Rectal smooth muscle tissue (tissue), 1 donor: ENCODE data around the gene SLC35F3.
"Not testable (repeated sequence)": the region's sequence is repeated elsewhere in the genome, so short reads cannot be mapped to it uniquely, and the experiment has no call there.

Experiments
- H3K27ac ChIP-seq: one replicate; pipeline ENCODE4 v1.7.0; 2013; ENCODE audit warnings: low read depth, low read length, inconsistent platforms
- H3K27me3 ChIP-seq: one replicate; pipeline ENCODE4 v1.7.0; 2013; ENCODE audit warnings: low read length; ENCODE audit not compliant: control insufficient read depth, insufficient read depth
- H3K36me3 ChIP-seq: one replicate; pipeline ENCODE4 v1.7.0; 2013; ENCODE audit warnings: low read length; ENCODE audit not compliant: control insufficient read depth, insufficient read depth
- H3K4me1 ChIP-seq: one replicate; pipeline ENCODE4 v1.7.0; 2013; ENCODE audit warnings: low read length; ENCODE audit not compliant: control insufficient read depth, insufficient read depth
- H3K4me3 ChIP-seq: one replicate; pipeline ENCODE4 v1.7.0; 2013; ENCODE audit warnings: low read length
- H3K9ac ChIP-seq: one replicate; pipeline ENCODE4 v1.7.0; 2013; ENCODE audit warnings: low read length

Gene SLC35F3

DNA sequence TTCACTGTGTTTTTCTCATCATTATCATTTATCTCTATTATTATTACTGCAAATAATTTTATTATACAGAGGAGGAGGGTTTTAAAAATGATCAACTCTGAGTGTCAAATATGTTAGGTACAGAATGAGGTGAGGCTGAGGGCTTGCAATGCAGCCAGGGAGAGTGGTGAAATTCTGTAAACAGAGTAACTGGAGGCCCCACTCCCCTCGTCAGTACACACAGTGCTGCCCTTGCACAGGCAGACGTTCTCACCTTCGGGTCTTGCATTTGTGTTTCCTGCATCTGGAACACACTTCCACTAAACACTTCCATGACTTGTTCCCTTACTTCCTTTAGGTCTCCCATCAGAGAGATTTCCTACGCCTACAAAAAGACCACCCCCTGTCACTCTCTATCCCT is 444.5 kb downstream of the SLC35F3 start:
- H3K9ac ChIP-seq = no peak overlapping the region
- H3K27me3 ChIP-seq = no peaks in the 10 kb centered on the region
- H3K36me3 ChIP-seq = no peaks in the 10 kb centered on the region
- H3K4me3 ChIP-seq = no peak overlapping the region
- no peaks in the 10 kb centered on the region for H3K4me1 ChIP-seq
- H3K27ac ChIP-seq = no peak overlapping the region

DNA sequence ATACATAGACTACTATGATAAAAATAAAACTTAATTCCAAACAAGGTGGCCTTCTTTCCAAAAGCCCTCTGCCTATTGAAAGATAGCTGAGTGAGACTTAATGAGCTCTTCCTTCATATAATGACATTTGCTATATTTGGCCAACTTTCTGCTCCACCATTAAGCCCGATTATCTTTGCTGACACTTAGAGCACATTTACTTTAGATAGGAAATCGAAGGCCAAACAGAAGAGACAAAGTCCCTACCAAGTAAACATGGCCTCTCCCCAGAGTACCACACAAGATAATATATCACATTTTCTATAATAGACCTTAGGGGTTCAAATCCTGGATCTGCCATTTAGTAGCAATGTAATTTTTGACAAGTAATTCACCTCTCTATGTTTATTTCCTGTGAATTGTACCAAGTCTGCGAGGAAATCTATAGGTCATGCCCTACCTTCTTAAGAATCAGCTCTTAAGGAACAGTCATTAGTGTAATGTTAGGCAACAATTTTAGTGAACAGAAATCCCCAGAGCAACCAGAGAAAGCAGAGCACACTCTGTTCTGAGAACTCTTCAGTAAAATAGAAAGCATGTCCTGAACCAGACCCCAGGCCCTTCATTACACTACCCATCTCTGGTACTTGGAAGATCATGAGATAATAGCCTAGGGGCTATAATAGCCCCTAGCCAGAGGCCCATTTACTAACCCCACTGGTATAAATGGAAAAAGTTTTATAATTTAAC is 451.5 kb downstream of the SLC35F3 start:
- no peak overlapping the region for H3K27ac ChIP-seq
- H3K27me3 ChIP-seq = no peaks in the 10 kb centered on the region
- H3K4me3 ChIP-seq = no peak overlapping the region
- H3K4me1 ChIP-seq = no peaks in the 10 kb centered on the region
- H3K36me3 ChIP-seq = no peaks in the 10 kb centered on the region
- no peak overlapping the region for H3K9ac ChIP-seq

DNA sequence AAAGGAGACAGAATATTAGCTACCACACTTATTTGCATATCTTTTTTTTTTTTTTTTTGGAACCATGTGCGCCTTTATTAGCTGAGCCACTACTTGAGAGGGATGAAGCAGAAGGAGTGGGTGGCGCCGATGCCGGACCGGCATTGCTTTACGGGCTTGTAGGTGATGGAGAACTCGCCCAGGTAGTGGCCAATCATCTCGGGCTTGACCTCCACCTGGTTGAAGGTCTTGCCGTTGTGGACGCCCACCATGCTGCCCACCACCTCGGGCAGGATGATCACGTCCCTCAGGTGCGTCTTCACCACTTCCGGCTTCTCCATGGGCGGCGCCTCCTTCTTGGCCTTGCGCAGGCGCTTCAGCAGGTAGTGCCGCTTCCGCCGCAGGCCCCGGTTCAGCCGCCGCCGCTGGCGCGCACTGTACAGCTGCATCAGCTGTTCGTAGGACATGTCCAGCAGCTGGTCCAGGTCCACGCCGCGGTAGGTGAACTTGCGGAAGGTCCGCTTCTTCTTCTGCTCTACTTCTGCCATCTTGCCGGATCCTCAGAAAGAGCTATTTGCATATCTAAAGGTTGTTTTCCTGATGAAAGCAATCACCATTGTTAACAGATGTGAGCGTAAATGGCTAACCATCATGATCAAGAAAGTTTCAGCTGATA is 452.3 kb downstream of the SLC35F3 start:
- not testable (repeated sequence) for H3K4me3 ChIP-seq, H3K4me1 ChIP-seq, H3K9ac ChIP-seq, H3K36me3 ChIP-seq, H3K27me3 ChIP-seq, H3K27ac ChIP-seq

DNA sequence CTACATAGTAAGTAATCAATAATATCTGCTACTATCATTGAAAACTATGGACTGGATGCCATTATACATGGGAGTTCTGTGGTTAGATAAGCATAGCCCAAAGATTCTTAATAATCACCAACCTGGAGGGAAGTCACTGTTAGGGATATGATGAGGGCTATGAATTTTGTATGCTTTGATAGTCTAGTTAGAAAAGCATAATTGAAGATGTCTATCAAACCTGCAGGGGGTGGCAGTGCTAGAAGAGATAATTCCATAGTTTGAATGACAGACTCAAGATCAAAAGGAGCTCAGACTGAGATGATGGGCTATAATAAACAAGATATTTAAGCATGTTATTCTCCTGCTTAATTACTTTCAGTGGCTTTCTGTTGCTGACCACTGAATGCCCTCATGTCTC is 453.4 kb downstream of the SLC35F3 start:
- Histone ChIP-seq H3K9ac (no peak overlapping the region), H3K4me3 (no peak overlapping the region), H3K27ac (no peak overlapping the region), H3K36me3 (no peaks in the 10 kb centered on the region), H3K4me1 (no peaks in the 10 kb centered on the region), H3K27me3 (no peaks in the 10 kb centered on the region)

DNA sequence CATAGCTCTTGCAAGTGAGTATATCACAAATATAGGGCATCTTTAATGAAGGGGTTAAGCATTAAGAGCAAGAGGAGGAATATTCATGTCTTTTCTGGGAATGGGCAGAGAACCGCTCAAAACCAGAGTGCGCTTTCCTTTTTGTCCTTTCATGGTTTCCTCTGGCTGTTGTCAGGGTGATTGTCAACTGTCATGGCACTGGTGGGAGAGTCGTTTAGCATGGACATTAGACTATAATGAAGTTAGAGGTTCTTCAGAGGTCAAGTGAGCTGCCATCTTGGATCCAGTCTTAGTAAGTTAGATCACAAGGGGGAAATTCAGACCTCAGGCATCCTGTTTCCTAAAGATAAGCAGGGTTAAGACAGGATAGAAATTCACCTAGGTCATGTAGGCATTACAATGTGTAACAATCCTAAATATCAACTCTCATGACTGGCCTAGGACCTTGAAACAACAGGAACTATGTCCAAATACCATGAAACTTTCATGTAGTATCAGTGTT is 456.7 kb downstream of the SLC35F3 start:
- Histone ChIP-seq H3K27me3 (no peaks in the 10 kb centered on the region), H3K4me3 (no peak overlapping the region), H3K9ac (no peak overlapping the region), H3K36me3 (no peaks in the 10 kb centered on the region), H3K4me1 (no peaks in the 10 kb centered on the region), H3K27ac (no peak overlapping the region)

DNA sequence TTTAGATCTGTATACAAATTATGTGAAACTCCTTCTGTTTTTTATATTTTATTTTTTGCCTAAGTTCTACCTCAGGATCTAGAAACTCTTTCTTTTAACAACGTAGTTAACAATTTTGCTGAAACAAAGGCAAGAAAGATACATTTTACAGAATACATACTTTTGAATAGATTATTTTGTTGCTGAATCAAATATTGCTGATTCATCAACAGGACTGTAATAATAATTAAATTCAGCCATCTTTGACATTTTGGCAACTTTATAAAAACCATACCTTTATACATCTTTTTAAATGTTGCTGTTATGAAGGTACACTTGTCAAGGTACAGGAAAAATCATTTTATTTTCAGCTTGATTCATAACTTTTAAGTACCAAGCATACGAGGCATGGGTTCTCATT is 458.1 kb downstream of the SLC35F3 start:
- no peak overlapping the region for H3K9ac ChIP-seq
- no peaks in the 10 kb centered on the region for H3K27me3 ChIP-seq
- H3K4me1 ChIP-seq = no peaks in the 10 kb centered on the region
- H3K4me3 ChIP-seq = no peak overlapping the region
- H3K27ac ChIP-seq = no peak overlapping the region
- H3K36me3 ChIP-seq = no peaks in the 10 kb centered on the region

DNA sequence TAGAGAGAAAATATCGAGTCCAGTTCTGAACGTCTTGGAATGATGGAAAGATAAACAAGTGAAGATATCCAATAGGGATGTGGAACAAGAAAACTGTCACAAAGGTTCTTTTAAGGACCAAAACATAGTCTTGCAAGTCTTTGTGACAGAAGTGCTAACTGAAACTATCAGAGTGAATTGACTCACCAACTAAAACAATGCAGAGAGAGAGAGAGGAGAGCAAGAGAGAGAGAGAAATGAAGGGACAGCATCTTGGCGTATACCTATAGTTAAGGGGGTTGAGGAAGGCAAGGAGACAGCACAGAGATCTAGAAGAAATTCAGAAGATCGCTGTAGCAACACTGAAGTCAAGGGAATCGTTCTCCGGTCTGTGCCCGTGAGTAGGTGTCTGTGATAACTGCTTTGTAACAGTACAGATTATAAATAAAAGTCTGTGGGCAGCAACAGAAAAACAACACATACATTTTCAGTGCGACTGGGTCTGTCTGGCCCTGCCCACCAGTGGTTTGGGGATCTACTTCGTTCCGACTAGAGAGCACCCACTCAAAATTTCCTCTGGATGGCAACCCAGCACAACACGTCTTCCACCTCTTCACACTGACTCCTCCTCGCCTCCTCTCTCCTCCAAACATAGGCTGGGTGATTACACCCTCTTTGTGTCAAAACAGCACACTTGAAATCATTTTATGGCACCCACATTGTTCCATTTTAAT is 464.0 kb downstream of the SLC35F3 start:
- H3K4me3 ChIP-seq = no peak overlapping the region
- H3K27me3 ChIP-seq = no peaks in the 10 kb centered on the region
- peaks cover 3% of the 10 kb centered on the region for H3K4me1 ChIP-seq
- H3K27ac ChIP-seq = no peak overlapping the region
- no peak overlapping the region for H3K9ac ChIP-seq
- no peaks in the 10 kb centered on the region for H3K36me3 ChIP-seq

DNA sequence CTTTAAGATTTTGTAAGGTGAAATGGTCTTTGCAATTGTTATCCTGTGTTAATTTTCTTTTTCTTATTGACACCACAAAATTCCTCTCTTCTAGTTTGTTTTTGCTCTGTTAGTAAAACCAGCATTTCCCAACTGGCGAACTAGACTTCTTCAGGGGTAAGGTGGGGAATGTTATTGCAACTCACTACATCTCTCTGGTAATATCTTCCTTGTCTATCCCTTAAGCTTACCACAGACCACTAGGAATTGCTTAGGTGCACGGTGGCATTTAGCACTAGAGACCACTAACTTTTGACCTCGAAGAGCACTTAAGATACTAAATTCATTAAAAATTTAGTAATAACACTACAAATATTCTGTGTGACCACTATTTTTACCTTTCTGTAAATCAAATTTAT is 464.6 kb downstream of the SLC35F3 start:
- peaks cover 4% of the 10 kb centered on the region for H3K4me1 ChIP-seq
- no peaks in the 10 kb centered on the region for H3K27me3 ChIP-seq
- no peak overlapping the region for H3K9ac ChIP-seq
- no peak overlapping the region for H3K27ac ChIP-seq
- no peak overlapping the region for H3K4me3 ChIP-seq
- H3K36me3 ChIP-seq = no peaks in the 10 kb centered on the region

DNA sequence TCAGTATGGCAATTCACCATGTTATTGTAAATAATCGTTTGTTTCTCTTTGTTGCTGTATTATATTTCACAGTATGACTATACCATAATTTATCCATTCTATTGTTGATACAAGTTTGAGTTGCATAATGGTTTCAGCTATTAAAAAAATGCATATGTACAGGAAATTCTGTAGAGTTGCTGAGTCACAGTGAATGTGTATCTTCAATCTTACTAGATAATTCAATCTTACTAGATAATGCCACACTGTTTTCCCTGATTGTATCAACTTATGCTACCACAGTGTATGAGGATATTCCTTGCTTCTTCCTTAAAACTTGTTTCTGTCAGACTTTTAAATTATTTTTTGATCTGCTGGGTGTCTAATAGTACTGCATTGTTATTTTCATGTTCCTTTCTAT is 465.3 kb downstream of the SLC35F3 start:
- Histone ChIP-seq H3K36me3 (no peaks in the 10 kb centered on the region), H3K27ac (no peak overlapping the region), H3K9ac (no peak overlapping the region), H3K4me3 (no peak overlapping the region), H3K27me3 (no peaks in the 10 kb centered on the region), H3K4me1 (peaks cover 11% of the 10 kb centered on the region)

DNA sequence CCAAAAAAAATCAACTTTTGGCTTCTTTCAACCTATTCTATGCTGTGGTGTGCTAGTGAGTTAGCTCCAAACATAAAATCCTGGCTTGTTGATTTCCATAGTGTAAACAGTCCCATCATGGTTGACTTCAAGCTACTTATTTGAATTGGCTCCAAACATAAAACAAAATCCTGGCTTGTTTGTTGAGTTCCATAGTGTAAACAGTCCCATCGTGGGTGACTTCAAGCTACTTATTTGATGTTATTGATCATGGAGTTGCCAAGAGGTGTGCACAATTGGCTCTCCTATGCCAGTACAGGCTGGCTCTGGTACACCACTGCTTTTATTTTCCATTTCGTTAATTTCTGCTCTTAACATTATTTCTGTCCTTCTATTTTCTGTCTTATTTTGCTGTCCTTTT is 466.9 kb downstream of the SLC35F3 start:
- Histone ChIP-seq H3K36me3 (peaks cover 5% of the 10 kb centered on the region), H3K4me3 (no peak overlapping the region), H3K27me3 (no peaks in the 10 kb centered on the region), H3K27ac (no peak overlapping the region), H3K4me1 (peaks cover 11% of the 10 kb centered on the region), H3K9ac (no peak overlapping the region)

DNA sequence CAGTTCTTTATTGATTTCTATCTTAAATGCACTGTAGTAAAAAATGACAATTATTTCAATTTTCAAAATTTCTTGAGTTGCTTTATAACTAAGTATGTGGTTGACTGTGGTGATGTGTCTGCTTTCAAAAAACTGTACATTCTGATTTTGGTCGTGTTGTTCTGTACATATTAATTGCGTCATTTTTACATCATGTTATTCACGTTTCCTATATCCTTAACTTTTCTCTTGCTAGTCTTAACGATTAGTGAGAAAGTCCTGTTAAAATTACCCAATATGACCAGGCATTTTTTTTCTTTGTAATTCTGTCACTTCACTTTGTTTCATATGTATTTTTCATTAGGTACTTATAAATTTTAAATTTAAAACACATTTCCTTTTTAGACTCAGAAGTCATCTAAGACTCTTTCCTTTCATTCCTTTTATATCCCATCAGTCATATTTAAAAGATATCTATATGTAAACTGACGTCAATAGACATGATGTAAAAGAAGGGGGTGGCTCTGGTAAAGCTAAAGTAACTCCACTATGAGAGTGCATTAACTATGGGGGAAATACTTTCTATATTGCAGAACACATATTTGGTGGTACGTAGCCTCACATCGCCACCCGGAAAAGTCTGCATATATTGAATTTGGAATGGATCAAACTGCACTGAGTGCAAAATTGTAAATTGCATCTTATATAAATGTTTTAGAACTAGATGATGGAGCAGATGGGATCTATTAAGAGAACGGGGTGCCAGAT is 467.7 kb downstream of the SLC35F3 start:
- peaks cover 5% of the 10 kb centered on the region for H3K36me3 ChIP-seq
- H3K27ac ChIP-seq = no peak overlapping the region
- H3K4me3 ChIP-seq = peak overlapping the region; percentile 100
- H3K4me1 ChIP-seq = peaks cover 11% of the 10 kb centered on the region
- H3K9ac ChIP-seq = no peak overlapping the region
- no peaks in the 10 kb centered on the region for H3K27me3 ChIP-seq
